Measurements from ENCODE around the gene SYCE3. TPM values are rescaled to one million over a fixed set of nuclear protein-coding genes. Genes with fewer than 3 reads are reported as not detected.

SYCE3 gene
- total RNA-seq, 1 experiment from 2014 or later = not detected

GRCh38 chr22:50550395-50550794 lies 12.3 kb downstream of the SYCE3 start:
- Histone ChIP-seq H3K27me3 (replicated peaks; ENCODE audit: insufficient read depth, low read depth, low read length, poor library complexity) (no peaks in the 10 kb centered on the region), H3K36me3 (ENCODE audit: insufficient read depth, low read length, poor library complexity, severe bottlenecking) (no peaks in the 10 kb centered on the region), H3K27ac (ENCODE audit: low read depth, low read length, poor library complexity, severe bottlenecking) (no peak overlapping the region), H3K4me1 (ENCODE audit: insufficient read depth, low read length, poor library complexity, severe bottlenecking) (peaks cover 6% of the 10 kb centered on the region), H3K4me3 (ENCODE audit: low read depth, low read length, poor library complexity, severe bottlenecking) (no peak overlapping the region), H3K9me3 (ENCODE audit: low read depth, low read length, poor library complexity, severe bottlenecking) (no peaks in the 10 kb centered on the region)
- no TSS peak for BruUV-seq (replicated peaks)
- CTCF ChIA-PET = no interaction called here
- intact Hi-C loops (cut with micrococcal nuclease; ENCODE audit: unreplicated experiment) = no loop called here
- POLR2A ChIA-PET (ENCODE audit: low non-redundant PET) = interaction anchor here (0.6 kb wide), 1 partner anchor 25 kb away, joined by 4 read pairs; the partner anchor contains the start of gene SCO2
- no peak for DNase-seq (ENCODE audit: low spot score)
- no peak for TF ChIP-seq EZH2 (IDR thresholded peaks at IDR 0.05; ENCODE audit: borderline replicate concordance, low read depth, low read length, poor library complexity, severe bottlenecking)
- TF ChIP-seq CTCF (conservative IDR thresholded peaks at IDR 0.05; ENCODE audit: low read depth, low read length) = no peak

GRCh38 chr22:50548921-50549790 lies 13.6 kb downstream of the SYCE3 start:
- Histone ChIP-seq H3K4me1 (ENCODE audit: insufficient read depth, low read length, poor library complexity, severe bottlenecking) (peaks cover 10% of the 10 kb centered on the region), H3K36me3 (ENCODE audit: insufficient read depth, low read length, poor library complexity, severe bottlenecking) (no peaks in the 10 kb centered on the region), H3K27me3 (replicated peaks; ENCODE audit: insufficient read depth, low read depth, low read length, poor library complexity) (no peaks in the 10 kb centered on the region), H3K4me3 (ENCODE audit: low read depth, low read length, poor library complexity, severe bottlenecking) (no peak overlapping the region), H3K27ac (ENCODE audit: low read depth, low read length, poor library complexity, severe bottlenecking) (no peak overlapping the region), H3K9me3 (ENCODE audit: low read depth, low read length, poor library complexity, severe bottlenecking) (no peaks in the 10 kb centered on the region)
- no peak for DNase-seq (ENCODE audit: low spot score)
- BruUV-seq (replicated peaks) = no TSS peak
- intact Hi-C loops (cut with micrococcal nuclease; ENCODE audit: unreplicated experiment) = loop anchor here (10.0 kb wide), 1 partner anchor 56 kb away; the partner anchor contains the start of gene MAPK8IP2
- POLR2A ChIA-PET (ENCODE audit: low non-redundant PET) = interaction anchor here (0.6 kb wide), 1 partner anchor 46 kb away, joined by 7 read pairs; no protein-coding TSS in a partner anchor
- CTCF ChIA-PET = no interaction called here
- TF ChIP-seq CTCF (conservative IDR thresholded peaks at IDR 0.05; ENCODE audit: low read depth, low read length) (no peak), EZH2 (IDR thresholded peaks at IDR 0.05; ENCODE audit: borderline replicate concordance, low read depth, low read length, poor library complexity, severe bottlenecking) (no peak)

DNA sequence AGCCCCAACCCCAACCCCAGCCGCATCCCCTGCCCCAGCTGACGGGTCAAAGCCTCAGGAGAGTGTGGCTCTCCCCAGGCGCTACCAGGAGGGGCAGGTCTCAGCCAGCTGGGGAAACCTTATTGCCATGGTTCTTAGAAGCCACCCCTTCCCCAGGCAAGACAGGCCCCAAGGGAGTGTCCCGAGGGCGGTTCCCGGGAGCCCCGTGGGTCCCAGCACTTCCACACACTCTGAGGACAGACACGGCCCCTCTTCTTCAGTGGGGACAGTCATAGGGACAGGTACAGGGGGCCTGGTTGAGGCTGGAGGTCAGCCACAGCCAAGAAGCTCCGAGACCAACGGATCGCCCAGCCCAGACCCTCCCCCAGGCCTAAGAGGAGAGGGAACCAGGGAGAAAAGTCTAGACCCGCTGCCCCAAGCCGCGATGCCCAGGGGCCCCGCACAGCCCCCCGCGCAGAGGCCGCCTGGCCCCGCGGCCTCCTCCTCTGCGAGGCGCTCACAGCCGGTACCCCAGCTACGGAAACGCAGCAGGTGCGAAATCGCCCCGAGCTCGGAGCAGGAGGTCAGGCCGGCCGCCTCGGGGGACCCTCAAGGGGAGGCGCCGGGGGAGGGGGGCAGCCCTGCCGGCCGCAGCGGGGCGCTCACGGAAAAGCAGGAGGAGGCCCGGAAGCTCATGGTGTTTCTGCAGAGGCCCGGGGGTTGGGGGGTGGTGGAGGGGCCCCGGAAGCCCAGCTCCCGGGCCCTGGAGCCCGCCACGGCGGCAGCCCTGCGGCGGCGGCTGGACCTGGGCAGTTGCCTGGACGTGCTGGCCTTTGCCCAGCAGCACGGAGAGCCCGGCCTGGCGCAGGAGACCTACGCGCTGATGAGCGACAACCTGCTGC lies 14.4 kb downstream of the SYCE3 start:
- POLR2A ChIA-PET (ENCODE audit: low non-redundant PET) = interaction anchor here (0.6 kb wide), 1 partner anchor 19 kb away, joined by 6 read pairs; the partner anchor contains the start of gene TYMP
- Histone ChIP-seq H3K36me3 (ENCODE audit: insufficient read depth, low read length, poor library complexity, severe bottlenecking) (no peaks in the 10 kb centered on the region), H3K4me1 (ENCODE audit: insufficient read depth, low read length, poor library complexity, severe bottlenecking) (peaks cover 10% of the 10 kb centered on the region), H3K4me3 (ENCODE audit: low read depth, low read length, poor library complexity, severe bottlenecking) (no peak overlapping the region), H3K27me3 (replicated peaks; ENCODE audit: insufficient read depth, low read depth, low read length, poor library complexity) (no peaks in the 10 kb centered on the region), H3K27ac (ENCODE audit: low read depth, low read length, poor library complexity, severe bottlenecking) (no peak overlapping the region), H3K9me3 (ENCODE audit: low read depth, low read length, poor library complexity, severe bottlenecking) (no peaks in the 10 kb centered on the region)
- no TSS peak for BruUV-seq (replicated peaks)
- no peak for DNase-seq (ENCODE audit: low spot score)
- intact Hi-C loops (cut with micrococcal nuclease; ENCODE audit: unreplicated experiment) = loop anchor here (10.0 kb wide), 1 partner anchor 57 kb away; the partner anchor contains the start of gene MAPK8IP2
- CTCF ChIA-PET = interaction anchor here (0.6 kb wide), 1 partner anchor 202 kb away, joined by 3 read pairs; no protein-coding TSS in a partner anchor
- TF ChIP-seq EZH2 (IDR thresholded peaks at IDR 0.05; ENCODE audit: borderline replicate concordance, low read depth, low read length, poor library complexity, severe bottlenecking) = no peak
- TF ChIP-seq CTCF (conservative IDR thresholded peaks at IDR 0.05; ENCODE audit: low read depth, low read length) = no peak
